ENCODE data around the gene PLA2G4B.

GRCh38 chr15:41823502-41823901, 15.1 kb upstream of the PLA2G4B start:
- TF ChIP-seq EZH2phosphoT487 (IDR thresholded peaks at IDR 0.05; ENCODE audit: insufficient read depth, low read depth) (no peak), EZH2 (IDR thresholded peaks at IDR 0.05; ENCODE audit: insufficient read depth, poor library complexity, severe bottlenecking) (no peak)
